ENCODE data around the gene SMIM33. TPM values are rescaled to one million over a fixed set of nuclear protein-coding genes. Genes with fewer than 3 reads are reported as not detected.
"Not testable (repeated sequence)": the region's sequence is repeated elsewhere in the genome, so short reads cannot be mapped to it uniquely, and the experiment has no call there.

SMIM33 gene
- polyA plus RNA-seq, 2 donors, result 0.02 TPM; not detected in 1

GRCh38 chr5:139468421-139468931 is 2.3 kb upstream of the SMIM33 start:
- 73 to 80% methylated on average over 8 of the region's 8 CpGs for WGBS, 2 donors
- no peak overlapping the region for H3K4me3 ChIP-seq (ENCODE audit: low read depth in 1 of 2, low read length in 2 of 2)
- no peaks in the 10 kb centered on the region for H3K36me3 ChIP-seq (ENCODE audit: control insufficient read depth in 2 of 2, insufficient read depth in 2 of 2, low read length in 1 of 2)
- H3K4me1 ChIP-seq (ENCODE audit: control insufficient read depth in 2 of 2, insufficient read depth in 2 of 2, low read length in 1 of 2), result peaks cover 0 to 2% of the 10 kb centered on the region in 2 donors
- no peaks in the 10 kb centered on the region for H3K9me3 ChIP-seq (ENCODE audit: control insufficient read depth in 2 of 2, insufficient read depth in 1 of 2, low read depth in 1 of 2, low read length in 1 of 2)
- H3K27ac ChIP-seq (ENCODE audit: low read depth in 2 of 2, low read length in 1 of 2), result no peak overlapping the region
- H3K27me3 ChIP-seq (ENCODE audit: control insufficient read depth in 1 of 2, insufficient read depth in 2 of 2, low read length in 2 of 2), result no peaks in the 10 kb centered on the region

GRCh38 chr5:139472386-139473030 is 1.7 kb downstream of the SMIM33 start:
- Histone ChIP-seq H3K9me3 (ENCODE audit: control insufficient read depth in 2 of 2, insufficient read depth in 1 of 2, low read depth in 1 of 2, low read length in 1 of 2) (no peaks in the 10 kb centered on the region), H3K4me3 (ENCODE audit: low read depth in 1 of 2, low read length in 2 of 2) (no peak overlapping the region), H3K36me3 (ENCODE audit: control insufficient read depth in 2 of 2, insufficient read depth in 2 of 2, low read length in 1 of 2) (peaks cover 7 to 10% of the 10 kb centered on the region in 2 donors), H3K4me1 (ENCODE audit: control insufficient read depth in 2 of 2, insufficient read depth in 2 of 2, low read length in 1 of 2) (peaks cover 3 to 5% of the 10 kb centered on the region in 2 donors), H3K27me3 (ENCODE audit: control insufficient read depth in 1 of 2, insufficient read depth in 2 of 2, low read length in 2 of 2) (no peaks in the 10 kb centered on the region), H3K27ac (ENCODE audit: low read depth in 2 of 2, low read length in 1 of 2) (peak overlapping the region in 1 of 2 donors; percentile 33)
- WGBS, 2 donors, result 78 to 86% methylated on average over 15 of the region's 15 CpGs

- Histone ChIP-seq H3K4me1 (ENCODE audit: control insufficient read depth in 2 of 2, insufficient read depth in 2 of 2, low read length in 1 of 2) (peaks cover 3 to 5% of the 10 kb centered on the region in 2 donors), H3K9me3 (ENCODE audit: control insufficient read depth in 2 of 2, insufficient read depth in 1 of 2, low read depth in 1 of 2, low read length in 1 of 2) (no peaks in the 10 kb centered on the region), H3K27me3 (ENCODE audit: control insufficient read depth in 1 of 2, insufficient read depth in 2 of 2, low read length in 2 of 2) (no peaks in the 10 kb centered on the region), H3K36me3 (ENCODE audit: control insufficient read depth in 2 of 2, insufficient read depth in 2 of 2, low read length in 1 of 2) (peaks cover 10 to 12% of the 10 kb centered on the region in 2 donors), H3K4me3 (ENCODE audit: low read depth in 1 of 2, low read length in 2 of 2) (no peak overlapping the region), H3K27ac (ENCODE audit: low read depth in 2 of 2, low read length in 1 of 2) (peak overlapping the region; percentile 33 to 57)
- WGBS, 2 donors, result 64 to 79% methylated on average over 8 of the region's 8 CpGs
Measured at GRCh38 chr5:139473105-139473504, 2.3 kb downstream of the SMIM33 start.

- peaks cover 3 to 5% of the 10 kb centered on the region in 2 donors for H3K4me1 ChIP-seq (ENCODE audit: control insufficient read depth in 2 of 2, insufficient read depth in 2 of 2, low read length in 1 of 2)
- H3K27ac ChIP-seq (ENCODE audit: low read depth in 2 of 2, low read length in 1 of 2), result peak overlapping the region; percentile 33 to 57
- H3K36me3 ChIP-seq (ENCODE audit: control insufficient read depth in 2 of 2, insufficient read depth in 2 of 2, low read length in 1 of 2), result peaks cover 10 to 17% of the 10 kb centered on the region in 2 donors
- H3K27me3 ChIP-seq (ENCODE audit: control insufficient read depth in 1 of 2, insufficient read depth in 2 of 2, low read length in 2 of 2), result no peaks in the 10 kb centered on the region
- H3K9me3 ChIP-seq (ENCODE audit: control insufficient read depth in 2 of 2, insufficient read depth in 1 of 2, low read depth in 1 of 2, low read length in 1 of 2), result no peaks in the 10 kb centered on the region
- H3K4me3 ChIP-seq (ENCODE audit: low read depth in 1 of 2, low read length in 2 of 2), result no peak overlapping the region
- WGBS, 2 donors, result 44 to 55% methylated on average over 2 of the region's 2 CpGs
Measured at GRCh38 chr5:139473565-139473964, 2.8 kb downstream of the SMIM33 start.

DNA sequence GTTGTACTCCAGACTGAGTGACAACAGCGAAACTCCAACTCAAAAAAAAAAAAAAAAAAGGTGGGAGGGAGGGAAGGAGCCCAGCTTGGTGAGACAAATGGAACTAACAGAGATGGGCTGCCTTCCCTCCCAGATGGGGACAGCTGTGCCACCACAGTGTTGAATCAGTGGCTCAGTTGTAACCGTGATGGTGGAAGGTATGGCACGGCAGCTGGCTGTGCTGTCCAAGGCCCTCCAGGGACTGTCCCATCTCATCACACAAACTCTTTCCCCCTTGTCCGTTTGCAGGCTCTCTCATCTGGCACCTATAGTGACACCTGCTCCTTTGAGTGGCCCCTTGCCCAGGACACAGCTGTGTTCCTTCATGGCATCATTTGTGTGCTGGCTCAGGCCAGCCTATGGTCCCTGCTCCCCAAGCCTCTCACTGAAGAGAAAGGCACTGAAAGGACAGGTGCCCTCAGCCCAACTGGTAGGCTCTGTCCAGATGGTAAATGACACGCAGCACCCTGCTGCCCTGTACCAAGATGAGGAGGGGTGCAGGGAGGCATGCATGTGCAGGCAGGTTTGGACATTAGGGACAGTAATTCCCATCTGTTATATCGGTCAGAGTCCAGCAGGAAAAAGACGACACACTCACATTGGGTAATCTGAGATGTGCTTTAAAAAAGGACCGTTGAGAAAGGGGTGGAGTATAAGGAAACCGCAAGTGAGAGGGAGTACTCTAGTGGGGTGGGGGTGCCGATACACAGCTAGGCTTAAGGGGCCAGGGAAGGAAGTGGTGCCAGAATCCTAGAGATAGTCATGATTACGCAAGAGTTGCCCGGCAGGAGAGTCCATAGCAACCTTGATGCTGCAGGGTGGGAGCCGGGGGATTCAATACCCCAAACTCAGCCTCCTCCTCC is 4.3 kb downstream of the SMIM33 start:
- H3K27ac ChIP-seq (ENCODE audit: low read depth in 2 of 2, low read length in 1 of 2), result no peak overlapping the region
- 55 to 60% methylated on average over 13 of the region's 13 CpGs for WGBS, 2 donors

GRCh38 chr5:139475865-139476617 is 5.2 kb downstream of the SMIM33 start:
- H3K4me3 ChIP-seq (ENCODE audit: low read depth in 1 of 2, low read length in 2 of 2), result no peak overlapping the region
- H3K27ac ChIP-seq (ENCODE audit: low read depth in 2 of 2, low read length in 1 of 2), result no peak overlapping the region
- WGBS, 2 donors, result 78 to 86% methylated on average over 13 of the region's 13 CpGs
- no peaks in the 10 kb centered on the region for H3K27me3 ChIP-seq (ENCODE audit: control insufficient read depth in 1 of 2, insufficient read depth in 2 of 2, low read length in 2 of 2)
- no peaks in the 10 kb centered on the region for H3K9me3 ChIP-seq (ENCODE audit: control insufficient read depth in 2 of 2, insufficient read depth in 1 of 2, low read depth in 1 of 2, low read length in 1 of 2)
- peaks cover 6 to 9% of the 10 kb centered on the region in 2 donors for H3K4me1 ChIP-seq (ENCODE audit: control insufficient read depth in 2 of 2, insufficient read depth in 2 of 2, low read length in 1 of 2)
- H3K36me3 ChIP-seq (ENCODE audit: control insufficient read depth in 2 of 2, insufficient read depth in 2 of 2, low read length in 1 of 2), result peaks cover 10 to 18% of the 10 kb centered on the region in 2 donors

More for the DNA sequence above, 4.3 kb downstream of the SMIM33 start:
- no peaks in the 10 kb centered on the region for H3K9me3 ChIP-seq (ENCODE audit: control insufficient read depth in 2 of 2, insufficient read depth in 1 of 2, low read depth in 1 of 2, low read length in 1 of 2)
- peaks cover 10 to 18% of the 10 kb centered on the region in 2 donors for H3K36me3 ChIP-seq (ENCODE audit: control insufficient read depth in 2 of 2, insufficient read depth in 2 of 2, low read length in 1 of 2)
- H3K27me3 ChIP-seq (ENCODE audit: control insufficient read depth in 1 of 2, insufficient read depth in 2 of 2, low read length in 2 of 2), result no peaks in the 10 kb centered on the region
- no peak overlapping the region for H3K4me3 ChIP-seq (ENCODE audit: low read depth in 1 of 2, low read length in 2 of 2)
- H3K4me1 ChIP-seq (ENCODE audit: control insufficient read depth in 2 of 2, insufficient read depth in 2 of 2, low read length in 1 of 2), result peaks cover 3 to 5% of the 10 kb centered on the region in 2 donors

GRCh38 chr5:139478657-139479423 is 8.0 kb downstream of the SMIM33 start:
- WGBS, 2 donors, result 86% methylated on average over 9 of the region's 9 CpGs
- H3K9me3 ChIP-seq (ENCODE audit: control insufficient read depth in 2 of 2, insufficient read depth in 1 of 2, low read depth in 1 of 2, low read length in 1 of 2); H3K4me3 ChIP-seq (ENCODE audit: low read depth in 1 of 2, low read length in 2 of 2); H3K27me3 ChIP-seq (ENCODE audit: control insufficient read depth in 1 of 2, insufficient read depth in 2 of 2, low read length in 2 of 2); H3K27ac ChIP-seq (ENCODE audit: low read depth in 2 of 2, low read length in 1 of 2): not testable (repeated sequence)
- Histone ChIP-seq H3K36me3 (ENCODE audit: control insufficient read depth in 2 of 2, insufficient read depth in 2 of 2, low read length in 1 of 2) (peaks cover 10 to 18% of the 10 kb centered on the region in 2 donors), H3K4me1 (ENCODE audit: control insufficient read depth in 2 of 2, insufficient read depth in 2 of 2, low read length in 1 of 2) (peaks cover 12 to 18% of the 10 kb centered on the region in 2 donors)

DNA sequence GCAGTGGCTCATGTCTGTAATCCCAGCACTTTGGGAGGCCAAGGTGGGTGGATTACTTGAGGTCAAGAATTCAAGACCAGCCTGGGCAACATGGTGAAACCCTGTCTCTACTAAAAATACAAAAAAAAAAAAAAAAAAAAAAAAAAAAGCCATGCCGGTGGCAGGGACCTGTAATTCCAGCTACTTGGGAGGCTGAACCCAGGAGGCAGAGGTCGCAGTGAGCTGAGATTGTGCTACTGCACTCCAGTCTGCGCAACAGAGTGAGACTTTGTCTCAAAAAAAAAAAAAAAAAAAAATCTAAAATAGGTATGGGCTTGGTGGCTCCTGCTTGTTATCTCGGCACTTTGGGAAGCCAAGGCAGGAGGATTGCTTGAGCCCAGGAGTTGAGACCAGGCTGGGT is 8.9 kb downstream of the SMIM33 start:
- H3K9me3 ChIP-seq (ENCODE audit: control insufficient read depth in 2 of 2, insufficient read depth in 1 of 2, low read depth in 1 of 2, low read length in 1 of 2); H3K4me3 ChIP-seq (ENCODE audit: low read depth in 1 of 2, low read length in 2 of 2); H3K27me3 ChIP-seq (ENCODE audit: control insufficient read depth in 1 of 2, insufficient read depth in 2 of 2, low read length in 2 of 2); H3K27ac ChIP-seq (ENCODE audit: low read depth in 2 of 2, low read length in 1 of 2): not testable (repeated sequence)
- 93% methylated on average over 4 of the region's 4 CpGs for WGBS, 2 donors
- peaks cover 10 to 18% of the 10 kb centered on the region in 2 donors for H3K36me3 ChIP-seq (ENCODE audit: control insufficient read depth in 2 of 2, insufficient read depth in 2 of 2, low read length in 1 of 2)
- H3K4me1 ChIP-seq (ENCODE audit: control insufficient read depth in 2 of 2, insufficient read depth in 2 of 2, low read length in 1 of 2), result peaks cover 12 to 18% of the 10 kb centered on the region in 2 donors
